Upper lobe of right lung (tissue), 1 donor: ENCODE results near the gene LTA. TPM values are rescaled to one million over a fixed set of nuclear protein-coding genes. Genes with fewer than 3 reads are reported as not detected.

Experiments used
- ATAC-seq: fragments of 200-7000 bp; cut with Tn5 transposase; one replicate; pipeline ENCODE4 v1.9.1; 2020; ENCODE audit warnings: mild to moderate bottlenecking, moderate library complexity
- DNase-seq: peaks from one replicate; pipeline ENCODE4 v3.0.0-alpha.2; 2020
- H3K27ac ChIP-seq: fragments of 200-600 bp; one replicate; pipeline ENCODE4 v1.8.0; 2022
- H3K27me3 ChIP-seq: fragments of 200-600 bp; one replicate; pipeline ENCODE4 v1.8.0; 2022; ENCODE audit warnings: mild to moderate bottlenecking
- H3K36me3 ChIP-seq: fragments of 200-600 bp; one replicate; pipeline ENCODE4 v1.8.0; 2022
- H3K4me1 ChIP-seq: fragments of 200-600 bp; one replicate; pipeline ENCODE4 v1.8.0; 2022
- H3K4me3 ChIP-seq: fragments of 200-600 bp; one replicate; pipeline ENCODE4 v1.8.0; 2022; ENCODE audit warnings: mild to moderate bottlenecking
- H3K9me3 ChIP-seq: fragments of 200-600 bp; one replicate; pipeline ENCODE4 v1.8.0; 2022
- intact Hi-C: fragments of 100-400 bp; cut with DNase I; formaldehyde crosslinking; loops from one replicate; pipeline ENCODE4 v1.11.0; 2022
- total RNA-seq: library from RNA; stranded (reverse); fragmentation: NEBNext Ultra II Directional; extraction: Animal tissue kit (Norgen Biotek cat#: 25700); gene quantifications from one replicate; pipeline ENCODE4 v1.2.1, GENCODE V29; 2021
- TF ChIP-seq, protein P1 (sequence below): fragments of 200-600 bp; IDR thresholded peaks from one replicate; pipeline ENCODE4 v1.8.0; 2022; ENCODE audit warnings: antibody characterized with exemption
- donor health status: DM: no; HTN: yes; CAD: no; lungs with severe emphysema.

LTA gene
- total RNA-seq, 1 donor from 2014 or later, result 0.46 TPM

- TF ChIP-seq, protein P1, sequence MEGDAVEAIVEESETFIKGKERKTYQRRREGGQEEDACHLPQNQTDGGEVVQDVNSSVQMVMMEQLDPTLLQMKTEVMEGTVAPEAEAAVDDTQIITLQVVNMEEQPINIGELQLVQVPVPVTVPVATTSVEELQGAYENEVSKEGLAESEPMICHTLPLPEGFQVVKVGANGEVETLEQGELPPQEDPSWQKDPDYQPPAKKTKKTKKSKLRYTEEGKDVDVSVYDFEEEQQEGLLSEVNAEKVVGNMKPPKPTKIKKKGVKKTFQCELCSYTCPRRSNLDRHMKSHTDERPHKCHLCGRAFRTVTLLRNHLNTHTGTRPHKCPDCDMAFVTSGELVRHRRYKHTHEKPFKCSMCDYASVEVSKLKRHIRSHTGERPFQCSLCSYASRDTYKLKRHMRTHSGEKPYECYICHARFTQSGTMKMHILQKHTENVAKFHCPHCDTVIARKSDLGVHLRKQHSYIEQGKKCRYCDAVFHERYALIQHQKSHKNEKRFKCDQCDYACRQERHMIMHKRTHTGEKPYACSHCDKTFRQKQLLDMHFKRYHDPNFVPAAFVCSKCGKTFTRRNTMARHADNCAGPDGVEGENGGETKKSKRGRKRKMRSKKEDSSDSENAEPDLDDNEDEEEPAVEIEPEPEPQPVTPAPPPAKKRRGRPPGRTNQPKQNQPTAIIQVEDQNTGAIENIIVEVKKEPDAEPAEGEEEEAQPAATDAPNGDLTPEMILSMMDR, result no peak
These were observed 2.1 kb upstream of the LTA start for GRCh38 chr6:31569861-31570536.

GRCh38 chr6:31573239-31574105 lies 1.4 kb downstream of the LTA start:
- Histone ChIP-seq H3K27ac (no peak overlapping the region), H3K9me3 (no peaks in the 10 kb centered on the region), H3K4me3 (no peak overlapping the region), H3K36me3 (no peaks in the 10 kb centered on the region), H3K27me3 (no peaks in the 10 kb centered on the region), H3K4me1 (peaks cover 4% of the 10 kb centered on the region)
- ATAC-seq, result no peak
- TF ChIP-seq, protein P1, result no peak
- no peak for DNase-seq
- intact Hi-C loops, result no loop called here

More at GRCh38 chr6:31569861-31570536, 2.1 kb upstream of the LTA start:
- DNase-seq, result no peak
- Histone ChIP-seq H3K27me3 (no peaks in the 10 kb centered on the region), H3K4me3 (no peak overlapping the region), H3K27ac (no peak overlapping the region), H3K9me3 (no peaks in the 10 kb centered on the region), H3K36me3 (no peaks in the 10 kb centered on the region), H3K4me1 (peaks cover 4% of the 10 kb centered on the region)
- intact Hi-C loops, result no loop called here
- no peak for ATAC-seq

GRCh38 chr6:31574106-31575061 lies 2.3 kb downstream of the LTA start:
- Histone ChIP-seq H3K36me3 (no peaks in the 10 kb centered on the region), H3K27ac (peak overlapping the region; percentile 17), H3K4me1 (no peaks in the 10 kb centered on the region), H3K9me3 (no peaks in the 10 kb centered on the region), H3K27me3 (no peaks in the 10 kb centered on the region), H3K4me3 (no peak overlapping the region)
- ATAC-seq, result no peak
- TF ChIP-seq, protein P1, result no peak
- DNase-seq, result no peak
- intact Hi-C loops, result no loop called here

GRCh38 chr6:31575335-31575901 lies 3.3 kb downstream of the LTA start, which contains the start of gene TNF:
TNF (plus strand) TSS chr6:31575565; CDS start chr6:31575742, 177 bp downstream.
- intact Hi-C loops, result no loop called here
- ATAC-seq (peak; percentile 71), DNase-seq (peak; percentile 69)
- Histone ChIP-seq H3K4me3 (peak within 1 kb of the TSS; percentile 48), H3K27me3 (no peaks in the 10 kb centered on the region), H3K27ac (peak within 1 kb of the TSS; percentile 55), H3K4me1 (no peaks in the 10 kb centered on the region), H3K36me3 (no peaks in the 10 kb centered on the region), H3K9me3 (no peaks in the 10 kb centered on the region)
- TF ChIP-seq, protein P1, result no peak
